Activated CD4-positive, CD25-positive, alpha-beta regulatory T cell treated with anti-CD3 and anti-CD28 coated beads, Interleukin-2, amount 50 U/mL, for 24 hours (primary cell): ENCODE measurements around the gene MAN1B1.
"Not testable (repeated sequence)": the region's sequence is repeated elsewhere in the genome, so short reads cannot be mapped to it uniquely, and the experiment has no call there.

Source experiments
- ATAC-seq, 2 donors: fragments of 150-1000 bp; cut with Tn5 transposase; one replicate each; pipeline ENCODE4 v1.10.0; 2021; ENCODE audit warnings: mild to moderate bottlenecking in 1 of 2, moderate library complexity in 1 of 2

The MAN1B1 gene

DNA sequence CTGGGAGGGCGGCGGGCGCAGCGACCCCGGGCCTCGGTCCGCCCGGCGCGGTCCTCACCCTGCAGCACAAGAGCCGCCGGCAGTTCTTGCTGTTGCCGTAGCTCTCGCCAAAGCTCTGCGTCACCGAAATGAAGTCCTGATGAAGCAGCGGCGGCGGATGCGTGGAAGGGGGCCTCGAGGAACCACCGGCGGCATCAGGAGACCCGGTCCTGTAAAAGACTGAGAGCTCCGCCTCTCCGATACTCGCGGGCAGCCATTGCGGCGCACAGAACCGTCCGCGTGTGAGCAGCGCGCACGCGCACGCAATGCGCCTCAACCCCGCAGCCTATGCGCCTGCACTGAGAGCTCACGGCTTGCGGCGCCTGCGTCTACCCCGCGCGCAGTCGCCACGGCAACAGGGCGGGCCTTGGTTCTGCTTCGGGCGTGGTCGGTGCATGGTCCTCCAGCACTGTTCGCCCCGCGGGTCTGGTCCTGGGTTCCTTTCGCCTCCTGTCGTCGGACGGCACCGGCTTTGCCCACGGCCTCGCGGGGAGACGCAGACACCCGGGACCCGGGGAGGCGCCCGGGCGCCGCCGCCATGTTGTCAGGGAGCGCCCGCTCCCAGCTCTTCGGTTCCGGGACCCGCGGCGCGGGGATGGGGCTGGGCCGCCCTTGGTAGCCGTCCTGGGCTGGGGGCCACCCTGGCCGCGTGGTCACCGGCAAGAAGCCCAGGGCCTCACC, 42.8 kb downstream of the MAN1B1 start:
- peak; percentile 99 for ATAC-seq

DNA sequence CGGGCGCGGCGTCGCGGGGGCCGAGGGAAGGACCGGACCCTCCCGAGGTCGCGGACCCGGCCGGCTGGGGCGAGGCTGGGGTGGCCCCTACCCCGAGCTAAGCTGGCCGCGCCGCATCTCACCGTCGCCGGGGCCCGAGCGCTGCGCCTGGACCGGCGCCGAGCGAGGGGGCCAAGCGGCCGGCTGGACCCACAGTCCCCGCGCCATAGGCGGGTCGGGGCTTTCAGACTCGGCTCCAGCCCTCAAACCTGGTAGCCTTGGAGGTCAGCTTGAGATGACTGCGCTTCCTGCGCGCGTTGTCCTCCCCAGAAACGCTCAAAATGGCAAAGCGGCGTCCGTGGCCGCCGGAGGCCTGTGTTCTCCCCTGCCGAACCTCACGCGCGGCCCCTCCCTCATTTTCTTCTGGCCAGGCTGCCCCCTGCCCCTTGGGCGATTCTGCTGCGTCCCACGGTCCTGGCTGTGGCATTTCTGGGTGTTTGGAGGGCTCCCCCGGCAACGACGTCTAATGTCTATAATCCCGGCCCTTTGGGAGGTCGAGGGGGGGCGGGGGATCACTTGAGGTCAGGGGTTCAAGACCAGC, 43.5 kb downstream of the MAN1B1 start:
- ATAC-seq: peak; percentile 0 to 1

DNA sequence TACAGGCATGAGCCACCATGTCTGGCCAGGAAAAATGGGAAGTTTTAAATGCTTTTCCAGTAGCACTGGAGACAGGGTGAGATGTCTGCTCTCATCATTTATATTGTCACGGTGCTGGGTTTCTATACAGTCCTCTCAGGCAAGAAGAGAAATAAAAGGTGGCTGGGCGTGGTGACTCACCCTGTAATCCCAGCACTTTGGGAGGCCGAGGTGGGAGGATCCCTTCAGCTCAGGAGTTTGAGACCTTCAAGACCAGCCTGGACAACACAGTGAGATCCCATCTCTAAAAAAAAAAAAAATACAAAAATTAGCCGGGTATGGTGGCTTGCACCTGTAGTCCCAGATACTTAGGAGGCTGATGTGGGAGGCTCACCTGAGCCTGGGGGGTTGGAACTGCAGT, 47.4 kb downstream of the MAN1B1 start:
- no peak for ATAC-seq

DNA sequence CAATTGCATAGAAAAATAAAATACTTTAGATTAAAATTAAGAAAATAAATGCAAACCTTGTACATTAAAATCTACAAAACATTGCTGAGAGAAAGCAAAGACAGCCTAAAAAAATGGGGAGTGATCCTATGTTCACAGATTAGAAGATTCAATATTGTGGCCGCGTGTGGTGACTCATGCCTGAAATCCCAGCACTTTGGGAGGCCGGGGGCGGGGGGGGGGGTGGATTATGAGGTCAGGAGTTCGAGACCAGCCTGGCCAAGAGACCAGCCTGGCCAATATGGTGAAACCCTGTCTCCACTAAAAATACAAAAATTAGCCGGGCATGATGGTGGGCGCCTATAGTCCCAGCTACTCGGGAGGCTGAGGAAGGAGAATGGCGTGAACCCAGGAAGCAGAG, 48.4 kb downstream of the MAN1B1 start:
- ATAC-seq: not testable (repeated sequence)

DNA sequence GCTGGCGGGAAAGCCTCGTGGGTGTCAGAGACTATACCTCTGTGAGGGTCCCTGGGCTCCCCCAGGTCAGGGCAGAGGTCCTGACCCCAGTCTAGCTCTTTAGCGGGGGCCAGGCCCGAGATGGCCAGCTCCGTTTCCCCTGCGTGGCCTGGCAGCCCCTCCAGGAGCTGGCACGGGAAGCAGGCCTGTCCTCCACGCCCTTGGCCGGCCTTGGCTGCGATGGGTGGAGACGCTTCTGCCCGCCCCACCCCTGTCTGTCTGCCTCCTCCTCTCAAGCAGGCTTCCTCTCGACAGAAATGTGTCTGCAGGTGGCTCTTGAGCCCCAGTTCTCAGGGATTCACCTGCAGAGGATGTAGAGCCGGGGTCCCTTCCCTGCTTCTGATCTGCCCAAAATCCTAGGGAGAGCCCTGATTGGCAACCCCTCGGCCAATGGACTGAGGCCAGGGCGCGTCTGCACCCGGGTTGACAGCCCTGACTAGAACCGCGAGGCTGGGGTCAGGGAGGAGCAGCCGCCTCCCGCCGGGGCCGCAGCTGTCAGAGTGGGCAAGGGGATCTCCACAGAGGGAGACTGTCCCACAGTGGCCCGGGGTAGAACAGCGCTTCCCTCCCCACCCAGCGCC, 49.6 kb downstream of the MAN1B1 start:
- no peak for ATAC-seq

DNA sequence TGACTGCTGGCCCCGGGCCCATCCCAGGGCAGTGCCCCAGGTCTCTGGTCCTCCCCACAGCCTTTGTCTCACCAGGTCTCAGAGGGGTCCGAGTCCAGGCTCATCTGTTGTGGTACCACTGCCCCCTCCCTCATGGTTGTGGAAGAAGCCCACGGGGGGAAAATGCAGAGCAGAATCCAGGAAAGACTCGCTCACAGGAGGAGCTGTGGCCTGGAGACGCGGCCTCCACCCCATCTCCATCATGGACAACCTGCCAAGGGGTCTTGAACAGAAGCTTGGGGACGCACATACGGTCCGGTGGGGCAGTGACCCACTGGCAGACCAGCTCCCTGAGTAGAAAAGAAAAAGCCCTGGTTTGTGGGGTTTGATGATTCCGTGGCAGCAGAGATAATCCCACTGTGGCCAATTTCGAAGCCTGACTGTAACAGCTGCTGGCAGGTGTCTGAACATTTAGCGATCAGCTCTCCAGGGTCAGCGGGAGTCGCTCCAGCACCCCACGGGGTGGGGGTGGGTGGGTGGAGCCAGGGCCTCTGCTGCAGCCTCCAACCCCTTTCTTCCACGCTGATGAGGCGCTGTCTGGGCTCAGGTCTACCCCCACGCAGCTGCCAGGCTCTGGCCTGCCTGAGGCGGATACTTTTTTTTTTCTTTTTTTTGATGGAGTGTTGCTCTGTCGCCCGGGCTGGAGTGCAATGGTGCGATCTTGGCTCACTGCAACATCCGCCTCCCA, 50.3 kb downstream of the MAN1B1 start:
- no peak for ATAC-seq

DNA sequence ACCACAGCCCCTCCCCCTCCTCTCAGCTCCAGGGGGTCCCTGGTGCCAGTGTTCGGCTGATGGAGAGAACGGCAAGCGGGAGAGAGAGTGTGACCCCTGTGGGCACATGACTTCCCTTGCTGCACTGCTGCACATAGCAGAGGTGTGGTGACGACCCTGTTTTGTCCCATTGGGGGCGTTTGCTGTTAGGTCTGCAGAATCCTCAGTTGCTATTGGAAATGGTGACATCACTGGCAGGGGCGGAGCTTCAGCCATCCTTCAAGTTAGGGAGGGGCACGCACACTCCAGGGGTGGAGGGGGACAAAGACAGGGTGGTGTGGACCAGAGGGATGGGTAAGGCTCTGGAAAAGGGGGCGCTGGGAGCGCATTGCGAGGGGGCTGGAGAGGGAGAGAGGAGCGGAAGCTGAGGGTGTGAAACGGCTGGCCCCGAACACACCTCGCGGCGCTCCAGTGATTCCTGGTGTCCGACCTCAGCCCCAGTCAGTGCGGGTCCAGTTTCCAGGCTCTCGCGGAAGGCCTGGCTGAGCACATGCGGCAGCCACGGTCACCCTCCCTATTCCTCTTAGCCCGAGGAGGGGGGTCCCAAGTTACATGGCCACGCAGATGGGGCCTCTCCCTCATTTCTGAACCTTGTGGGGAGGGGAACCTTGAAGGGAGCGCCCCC, 51.4 kb downstream of the MAN1B1 start:
- ATAC-seq: no peak

DNA sequence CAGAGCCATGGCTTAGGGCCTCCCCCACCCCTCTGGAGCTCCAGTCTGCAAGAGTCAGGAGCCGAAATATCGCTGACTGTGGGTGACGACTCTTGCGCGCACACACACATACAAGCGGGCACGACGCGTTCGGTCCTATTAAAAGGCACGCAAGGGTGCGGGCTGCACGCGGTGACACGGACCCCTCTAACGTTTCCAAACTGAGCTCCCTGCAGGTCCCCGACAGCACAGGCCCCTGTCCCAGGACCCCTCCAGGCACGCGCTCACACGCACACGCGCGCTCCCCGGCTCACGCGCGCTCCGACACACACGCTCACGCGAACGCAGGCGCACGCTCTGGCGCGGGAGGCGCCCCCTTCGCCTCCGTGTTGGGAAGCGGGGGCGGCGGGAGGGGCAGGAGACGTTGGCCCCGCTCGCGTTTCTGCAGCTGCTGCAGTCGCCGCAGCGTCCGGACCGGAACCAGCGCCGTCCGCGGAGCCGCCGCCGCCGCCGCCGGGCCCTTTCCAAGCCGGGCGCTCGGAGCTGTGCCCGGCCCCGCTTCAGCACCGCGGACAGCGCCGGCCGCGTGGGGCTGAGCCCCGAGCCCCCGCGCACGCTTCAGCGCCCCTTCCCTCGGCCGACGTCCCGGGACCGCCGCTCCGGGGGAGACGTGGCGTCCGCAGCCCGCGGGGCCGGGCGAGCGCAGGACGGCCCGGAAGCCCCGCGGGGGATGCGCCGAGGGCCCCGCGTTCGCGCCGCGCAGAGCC, 52.1 kb downstream of the MAN1B1 start, which contains the start of gene GRIN1:
Gene GRIN1, plus strand, starts transcription at position 433 of the 746 bp plus-strand sequence. CDS start 333 bp downstream, outside the sequence.
- peak; percentile 44 to 46 for ATAC-seq

DNA sequence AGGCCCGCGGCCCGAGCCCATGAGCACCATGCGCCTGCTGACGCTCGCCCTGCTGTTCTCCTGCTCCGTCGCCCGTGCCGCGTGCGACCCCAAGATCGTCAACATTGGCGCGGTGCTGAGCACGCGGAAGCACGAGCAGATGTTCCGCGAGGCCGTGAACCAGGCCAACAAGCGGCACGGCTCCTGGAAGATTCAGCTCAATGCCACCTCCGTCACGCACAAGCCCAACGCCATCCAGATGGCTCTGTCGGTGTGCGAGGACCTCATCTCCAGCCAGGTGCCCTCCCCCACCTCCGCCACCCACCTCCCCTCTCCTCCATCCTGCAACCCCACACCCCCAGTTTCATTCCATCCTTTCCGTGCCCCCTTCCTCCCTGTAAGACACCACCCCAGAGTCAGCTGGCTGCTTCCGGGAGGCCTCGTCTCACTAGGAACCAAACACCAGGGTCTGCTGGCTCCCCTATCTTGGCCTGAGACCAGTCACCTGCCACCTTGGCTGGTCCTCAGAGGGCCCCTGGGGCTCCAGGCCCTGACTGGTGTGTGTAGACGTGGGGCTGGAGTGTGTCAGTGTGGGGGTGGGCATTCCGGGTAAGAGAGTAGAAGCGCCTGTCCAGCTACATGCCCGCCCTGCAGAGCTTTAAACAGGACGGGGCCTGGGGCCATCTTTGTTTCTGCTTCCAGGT, 52.8 kb downstream of the MAN1B1 start:
- ATAC-seq: no peak

DNA sequence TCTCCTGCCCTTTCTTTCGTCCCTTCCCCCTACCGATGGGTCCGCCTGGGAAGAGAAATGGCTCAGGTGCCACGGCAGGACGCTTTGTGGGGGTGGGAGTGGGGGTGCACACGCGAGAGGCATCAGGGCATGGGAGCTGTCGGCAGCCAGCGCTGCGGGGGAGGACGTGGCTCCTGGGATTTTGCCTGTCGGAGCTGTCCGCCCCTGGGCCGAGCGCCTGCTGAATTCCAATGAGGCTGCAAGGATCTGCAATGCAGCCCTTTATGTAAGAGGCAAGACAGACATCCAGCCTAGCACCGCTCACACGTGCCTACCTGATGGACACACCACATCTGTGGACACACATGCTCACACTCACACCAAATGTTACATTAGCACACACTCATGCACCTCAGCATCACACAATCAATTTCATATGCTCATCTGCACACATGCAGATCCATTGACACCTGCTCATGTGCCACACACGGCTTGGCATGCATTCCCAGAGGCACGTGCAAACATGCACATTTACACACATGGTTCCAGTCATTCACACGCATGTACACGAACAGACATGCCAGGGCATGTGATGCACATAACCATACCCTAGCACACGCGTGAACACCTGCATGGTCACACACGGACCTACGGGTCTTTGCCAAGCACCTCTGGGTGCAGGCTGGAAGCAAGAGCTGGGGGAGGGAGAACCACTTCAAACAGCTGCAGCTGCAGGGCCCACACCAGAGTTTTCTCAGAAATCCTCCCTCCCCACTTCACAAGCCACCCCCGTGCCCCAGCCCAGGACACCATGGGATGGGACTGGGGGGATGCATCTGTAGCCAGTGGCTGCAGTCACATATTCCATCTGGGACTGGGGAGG, 53.6 kb downstream of the MAN1B1 start:
- no peak for ATAC-seq

DNA sequence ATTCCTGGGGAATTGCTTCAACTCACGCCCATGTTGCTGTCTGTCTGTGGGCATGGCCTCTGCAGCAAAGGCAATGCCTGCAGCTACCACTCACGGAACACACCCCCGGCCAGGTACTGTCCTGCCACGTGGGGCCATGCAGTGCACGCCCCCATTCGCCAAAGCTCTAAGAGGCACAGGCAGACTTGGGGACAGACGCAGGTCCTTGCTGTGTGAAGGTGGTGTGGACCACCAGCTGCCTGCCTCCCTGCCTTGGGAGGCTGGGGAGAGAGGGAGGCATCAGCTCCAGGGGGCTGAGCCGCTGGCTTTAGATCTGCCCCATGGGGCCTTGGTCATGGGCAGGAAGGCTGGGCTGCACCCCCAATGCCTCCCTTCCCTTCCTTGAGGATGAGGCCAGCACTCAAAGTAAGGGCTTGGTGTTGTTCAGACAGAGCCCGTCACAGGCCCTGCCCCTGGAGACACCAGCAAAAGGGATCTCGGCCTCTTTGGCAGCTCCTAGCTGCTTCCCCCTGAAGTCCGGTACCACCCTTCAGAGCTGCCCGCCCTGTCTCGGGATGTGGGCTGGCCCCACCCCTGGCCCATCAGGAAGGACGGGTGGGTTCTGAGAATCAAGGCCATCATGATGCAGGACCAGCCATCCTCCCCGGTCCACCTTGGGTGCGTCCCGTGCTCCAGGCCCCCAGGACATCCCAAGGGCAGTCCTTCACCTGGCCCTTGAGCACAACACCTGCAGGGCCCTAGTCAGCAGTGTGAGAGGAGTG, 54.4 kb downstream of the MAN1B1 start:
- no peak for ATAC-seq

DNA sequence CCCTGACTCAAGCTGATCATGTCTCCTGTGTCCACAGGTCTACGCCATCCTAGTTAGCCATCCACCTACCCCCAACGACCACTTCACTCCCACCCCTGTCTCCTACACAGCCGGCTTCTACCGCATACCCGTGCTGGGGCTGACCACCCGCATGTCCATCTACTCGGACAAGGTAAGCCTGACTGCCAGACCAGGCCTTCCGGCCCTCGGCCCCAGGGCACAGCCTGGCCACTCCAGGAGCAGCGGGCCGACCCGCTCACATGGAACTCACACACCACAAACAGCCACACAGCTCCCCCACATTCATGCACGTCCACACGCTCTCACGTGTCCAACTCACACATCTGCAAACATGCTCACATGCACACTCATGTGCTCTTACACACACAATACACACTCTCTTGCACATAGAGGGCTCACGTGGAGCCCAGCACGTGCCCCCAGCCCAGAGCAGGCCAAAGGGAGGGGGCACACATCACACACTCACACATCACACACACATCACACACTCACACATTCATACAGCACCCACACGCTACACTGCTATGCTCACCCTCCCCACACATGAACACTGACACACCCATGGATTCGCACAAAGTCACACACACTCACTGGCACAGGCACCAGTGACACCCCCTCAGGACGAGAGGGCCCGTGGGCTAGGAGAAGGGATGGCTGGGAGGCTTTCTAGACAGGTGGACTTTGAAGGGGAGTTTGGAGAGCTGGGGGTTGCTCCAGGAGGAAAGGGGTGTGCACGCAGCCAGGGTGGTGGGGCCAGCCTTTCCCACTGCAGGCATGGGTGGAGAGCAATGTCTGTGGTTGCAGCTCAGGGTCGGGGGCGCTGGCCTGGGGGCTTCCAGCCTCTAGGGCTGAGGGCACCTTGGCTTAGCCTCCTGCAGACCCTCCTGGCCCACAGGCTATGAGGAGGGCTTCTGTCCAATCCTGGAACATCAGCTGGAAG, 55.5 kb downstream of the MAN1B1 start:
- ATAC-seq: no peak

DNA sequence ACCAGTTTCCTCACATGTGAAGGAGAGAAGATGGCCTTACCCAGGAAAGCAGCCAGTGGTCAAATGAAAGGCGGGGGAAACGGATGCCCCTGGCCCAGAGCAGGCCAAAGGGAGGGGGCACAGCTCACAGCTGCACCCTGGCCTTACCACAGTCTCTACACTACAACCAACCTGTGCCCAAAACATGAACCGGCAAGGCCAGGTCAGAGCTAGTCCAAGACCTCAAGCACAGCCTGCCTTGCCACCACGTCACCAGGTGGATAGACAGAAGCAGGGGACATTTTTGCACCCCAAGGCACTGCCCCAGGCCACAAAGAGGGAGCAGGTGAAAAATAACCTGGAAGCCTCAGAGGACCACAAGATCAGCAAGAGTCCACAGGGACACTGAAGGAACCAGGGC, 56.7 kb downstream of the MAN1B1 start:
- ATAC-seq: no peak

DNA sequence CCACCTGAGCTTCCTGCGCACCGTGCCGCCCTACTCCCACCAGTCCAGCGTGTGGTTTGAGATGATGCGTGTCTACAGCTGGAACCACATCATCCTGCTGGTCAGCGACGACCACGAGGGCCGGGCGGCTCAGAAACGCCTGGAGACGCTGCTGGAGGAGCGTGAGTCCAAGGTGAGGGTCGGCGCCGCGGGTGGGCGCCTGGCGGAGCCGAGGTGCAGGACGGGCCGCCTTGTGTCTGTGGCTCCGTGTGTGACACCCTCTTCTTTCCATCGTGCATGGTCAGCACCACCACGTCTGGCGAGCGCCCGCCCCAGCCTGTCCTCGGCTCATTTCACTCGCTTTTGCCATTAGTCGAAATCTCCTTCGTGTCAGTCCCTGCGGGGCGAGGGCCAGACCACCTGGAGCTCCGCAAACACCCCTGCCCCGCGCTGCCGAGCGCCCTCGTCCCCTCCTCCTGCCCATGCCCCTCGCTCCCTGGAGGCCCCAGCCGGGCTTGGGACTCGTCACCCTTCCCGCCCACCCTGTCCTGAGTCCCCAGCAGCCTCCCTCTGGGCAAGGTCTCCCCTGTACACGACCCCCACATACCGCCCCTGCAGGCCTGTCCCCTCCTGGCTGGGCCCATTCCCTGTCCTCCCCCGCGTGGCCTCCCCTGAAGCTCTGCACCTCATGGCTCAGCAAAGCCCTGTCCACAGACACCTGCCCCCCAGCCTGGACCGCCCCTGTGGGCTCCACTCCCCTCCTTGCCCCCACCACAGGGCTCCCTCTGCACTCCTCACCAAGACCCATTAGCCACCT, 59.1 kb downstream of the MAN1B1 start:
- ATAC-seq: no peak

DNA sequence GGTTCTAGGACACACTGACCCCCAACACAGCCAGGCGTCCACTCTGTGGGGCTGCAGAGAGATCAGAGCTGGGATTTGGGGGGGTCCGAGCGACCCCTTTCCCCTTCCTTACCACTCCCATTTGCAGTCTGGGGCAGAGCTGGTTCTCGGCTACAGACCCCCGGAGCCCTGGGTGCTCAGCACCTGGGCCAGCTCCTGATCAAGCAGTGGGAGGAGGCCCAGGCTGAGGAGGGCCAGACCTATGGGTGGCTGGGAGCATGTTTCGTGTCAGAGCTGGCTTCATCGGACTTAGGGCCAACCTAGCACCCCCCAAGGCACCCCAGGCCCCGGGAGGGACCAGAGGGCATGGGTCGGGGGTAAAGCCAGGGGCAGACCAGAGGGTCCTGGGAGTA, 59.7 kb downstream of the MAN1B1 start:
- no peak for ATAC-seq

DNA sequence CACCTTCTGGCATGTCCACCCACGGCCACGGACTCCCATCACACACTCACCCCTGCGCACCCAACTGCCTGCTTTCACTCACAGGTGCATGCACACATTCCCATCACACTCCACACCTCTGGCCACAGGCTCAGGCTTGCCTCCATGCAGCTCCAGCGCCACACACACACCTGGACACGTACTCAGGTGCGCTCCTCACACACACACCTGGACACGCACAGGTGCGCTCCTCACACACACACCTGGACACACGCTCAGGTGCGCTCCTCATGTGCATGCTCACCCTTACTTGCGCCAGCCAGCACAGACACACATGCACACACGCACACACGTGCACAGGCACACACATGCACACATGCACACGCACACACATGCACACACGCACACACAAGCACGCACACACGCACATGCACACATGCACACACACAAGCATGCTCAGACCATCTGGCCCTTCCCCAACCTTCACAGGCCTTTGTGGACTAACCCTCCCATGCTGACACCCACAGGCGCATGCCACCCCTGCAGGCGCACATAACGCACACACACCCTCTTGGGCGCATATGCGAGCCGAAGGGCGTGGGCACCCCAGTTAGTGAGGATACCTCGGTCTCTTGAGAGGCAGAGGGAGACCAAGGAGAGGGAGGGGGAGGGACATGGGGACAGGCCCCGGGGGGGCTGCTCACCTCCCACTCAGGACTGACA, 60.5 kb downstream of the MAN1B1 start:
- ATAC-seq: no peak

DNA sequence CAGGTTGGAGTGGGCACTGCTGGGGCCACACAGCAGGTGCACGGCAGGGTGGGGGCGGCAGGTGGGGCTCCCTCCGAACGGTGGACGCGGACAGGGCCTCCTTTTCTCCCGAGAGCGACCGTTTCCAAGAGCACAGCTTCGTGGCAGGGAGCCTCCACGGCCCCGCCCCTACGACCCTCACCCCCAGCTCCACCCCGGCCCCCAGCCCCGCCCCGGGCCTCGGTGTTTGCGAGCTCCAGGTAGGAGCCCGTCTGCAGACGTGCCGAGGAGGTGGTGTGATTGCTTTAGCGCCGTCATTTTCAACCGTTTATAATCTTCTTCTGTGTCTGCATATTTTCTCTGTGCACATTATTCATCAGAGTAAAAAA, 61.0 kb downstream of the MAN1B1 start:
- ATAC-seq: no peak
